ENCODE data around the gene QPRT.
"Not testable (repeated sequence)": the region's sequence is repeated elsewhere in the genome, so short reads cannot be mapped to it uniquely, and the experiment has no call there.

DNA sequence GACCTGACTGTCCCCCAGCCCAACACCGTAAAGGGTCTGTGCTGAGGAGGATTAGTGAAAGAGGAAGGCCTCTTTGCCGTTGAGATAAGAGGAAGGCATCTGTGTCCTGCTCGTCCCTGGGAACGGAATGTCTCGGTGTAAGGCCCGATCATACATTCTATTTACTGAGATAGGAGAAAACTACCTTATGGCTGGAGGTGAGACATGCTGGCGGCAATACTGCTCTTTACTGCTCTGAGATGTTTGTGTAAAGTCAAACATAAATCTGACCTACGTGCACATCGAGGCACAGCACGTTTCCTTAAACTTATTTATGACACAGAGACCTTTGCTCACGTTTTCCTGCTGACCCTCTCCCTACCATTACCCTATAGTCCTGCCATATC, 61.6 kb downstream of the QPRT start:
- TF ChIP-seq CTCF (IDR thresholded peaks at IDR 0.05; ENCODE audit: control extremely low read depth in 1 of 3, insufficient read depth in 1 of 3, low read depth in 1 of 3, low read length in 3 of 3); TAF1 (IDR thresholded peaks at IDR 0.05; ENCODE audit: low read depth, low read length); MAFK (IDR thresholded peaks at IDR 0.05; ENCODE audit: low read depth, low read length); SP2 (IDR thresholded peaks at IDR 0.05; ENCODE audit: low read length); CBX5 (IDR thresholded peaks at IDR 0.05; ENCODE audit: low read depth, low read length); ATF3 (IDR thresholded peaks at IDR 0.05; ENCODE audit: insufficient read depth, low read depth, low read length); ASH2L (IDR thresholded peaks at IDR 0.05; ENCODE audit: low read length); YY1 (IDR thresholded peaks at IDR 0.05; ENCODE audit: low read depth, low read length); ZNF274 (IDR thresholded peaks at IDR 0.05; ENCODE audit: borderline replicate concordance, extremely low read depth, low read length); JUND (IDR thresholded peaks at IDR 0.05; ENCODE audit: low read length); EP300 (IDR thresholded peaks at IDR 0.05; ENCODE audit: borderline replicate concordance in 1 of 2, low read depth in 2 of 2, low read length in 2 of 2): not testable (repeated sequence)
- TF ChIP-seq POLR2A (IDR thresholded peaks at IDR 0.05; ENCODE audit: control extremely low read depth in 1 of 2, low read depth in 2 of 2, low read length in 2 of 2): peak in 1 of 2 experiments; percentile 43
